Amniotic stem cell (primary cell): ENCODE data around the gene CDC7.
A peak's percentile ranks its signal among the peaks of the same experiment; 100 is the strongest.

Source experiments
- DNase-seq: peaks from one replicate; lab custom pipeline; 2025; lab: John Stamatoyannopoulos, UW

The CDC7 gene

GRCh38 chr1:91549041-91549735 is 48.5 kb downstream of the CDC7 start:
- no peak for DNase-seq

- DNase-seq, result no peak
These were observed 50.3 kb downstream of the CDC7 start for GRCh38 chr1:91550961-91551360.

- DNase-seq, result no peak
These were observed 51.4 kb downstream of the CDC7 start for GRCh38 chr1:91552091-91552490.

- no peak for DNase-seq
These were observed 51.9 kb downstream of the CDC7 start for GRCh38 chr1:91552596-91552995.

DNA sequence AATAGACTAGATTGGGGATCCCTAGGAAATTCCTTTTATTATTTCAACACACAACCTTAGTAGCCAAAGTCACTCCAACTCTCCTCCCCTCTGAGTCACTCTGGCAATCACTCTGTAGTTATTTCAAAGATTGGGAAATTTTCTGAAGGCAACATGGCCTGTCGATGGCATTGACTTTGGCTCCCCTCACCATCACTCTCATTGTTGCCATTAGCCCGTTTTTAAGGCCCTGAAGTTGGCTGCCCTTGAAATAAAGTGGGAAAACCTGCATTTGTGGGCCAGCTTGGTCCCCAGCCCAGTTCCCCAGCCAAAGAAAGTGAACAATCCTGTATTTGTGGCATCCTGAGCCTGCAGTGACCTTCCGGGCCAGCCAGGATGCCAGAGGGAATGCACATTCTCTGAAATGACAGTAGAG is 52.5 kb downstream of the CDC7 start:
- DNase-seq, result no peak

- no peak for DNase-seq
These were observed 54.6 kb downstream of the CDC7 start for GRCh38 chr1:91555074-91555730.

DNA sequence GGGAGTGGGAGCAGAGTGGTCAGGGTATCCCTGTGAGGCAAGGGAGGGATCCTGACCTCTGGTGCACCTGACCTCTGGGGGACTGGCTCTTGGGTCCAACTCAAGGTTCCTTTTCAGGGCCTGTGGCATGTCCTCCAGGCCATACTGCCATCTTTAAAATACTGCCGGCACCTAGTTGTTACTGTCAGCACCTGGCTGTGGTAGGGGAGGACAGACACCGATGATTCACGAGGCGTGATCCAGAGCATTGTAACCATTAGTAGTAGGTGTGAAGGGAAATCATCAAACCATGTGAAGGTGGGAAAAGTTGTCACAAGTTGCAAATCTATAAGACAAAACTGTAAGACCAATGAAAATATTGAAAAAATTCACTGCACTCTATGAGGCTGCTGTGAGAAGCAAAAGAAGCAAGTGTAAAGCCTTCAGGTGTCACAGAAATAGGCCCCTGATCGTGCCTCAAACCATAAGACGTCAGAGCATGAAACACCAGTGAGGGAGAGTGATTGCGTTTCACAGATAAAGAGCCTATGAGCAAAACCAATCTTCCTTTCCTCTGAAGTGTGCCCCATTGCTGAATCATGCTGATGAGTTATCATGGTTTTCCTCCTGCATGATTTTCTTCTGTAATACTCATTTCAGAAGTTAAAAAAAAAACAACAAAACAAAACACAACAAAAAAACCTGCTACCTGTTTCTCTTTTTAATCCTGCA is 55.3 kb downstream of the CDC7 start:
- DNase-seq, result peak; percentile 67

- no peak for DNase-seq
These were observed 55.9 kb downstream of the CDC7 start for GRCh38 chr1:91556556-91556955.

DNA sequence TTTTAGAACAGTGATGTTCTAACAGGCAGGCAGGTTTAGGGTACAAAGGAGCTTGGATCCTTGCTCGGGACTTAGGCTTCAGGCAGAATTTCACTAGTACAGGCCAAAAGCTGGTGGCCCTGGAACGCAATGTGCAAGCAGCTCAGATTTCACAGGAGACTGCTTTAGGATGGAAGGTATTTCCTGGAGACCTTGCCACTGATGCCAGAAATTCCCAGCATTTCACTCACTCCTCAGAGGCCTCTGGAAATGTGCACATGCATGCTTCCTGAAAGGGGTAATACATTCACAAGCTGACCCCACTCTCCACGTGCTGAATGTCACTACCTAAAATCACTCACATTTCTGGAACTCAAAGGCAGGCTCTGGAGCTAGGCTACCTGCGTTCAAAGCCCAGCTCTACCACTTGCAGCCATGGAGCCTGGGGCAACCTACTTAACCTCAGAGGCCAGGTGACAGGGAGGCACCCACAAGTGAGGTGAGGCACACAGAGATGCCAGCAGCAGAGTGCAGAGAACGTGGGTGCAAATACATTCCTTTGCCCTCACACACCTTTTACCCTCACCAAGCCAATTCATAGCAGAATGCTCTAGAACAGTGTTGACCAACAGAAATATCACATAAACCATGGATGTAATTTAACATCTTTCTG is 56.5 kb downstream of the CDC7 start:
- no peak for DNase-seq

DNA sequence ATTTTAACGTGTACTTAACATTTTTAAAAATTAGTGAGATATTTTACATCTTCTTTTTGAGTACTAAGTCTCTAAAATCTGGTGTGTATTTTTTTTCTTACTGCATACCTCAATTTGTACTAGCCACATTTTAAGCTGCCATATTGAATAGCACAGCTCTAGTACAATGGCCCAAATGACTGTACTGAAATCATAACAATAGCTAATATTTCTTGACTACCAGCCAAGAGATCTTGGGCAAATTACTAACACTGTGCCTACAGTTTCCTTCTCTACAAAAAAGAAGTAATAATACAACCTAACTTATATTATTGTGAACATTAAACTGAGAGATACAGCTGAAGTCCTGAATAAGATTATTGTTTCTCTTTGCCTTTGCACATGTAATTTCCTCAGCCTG is 57.2 kb downstream of the CDC7 start:
- no peak for DNase-seq

- DNase-seq, result no peak
These were observed 58.5 kb downstream of the CDC7 start for GRCh38 chr1:91559046-91559750.

DNA sequence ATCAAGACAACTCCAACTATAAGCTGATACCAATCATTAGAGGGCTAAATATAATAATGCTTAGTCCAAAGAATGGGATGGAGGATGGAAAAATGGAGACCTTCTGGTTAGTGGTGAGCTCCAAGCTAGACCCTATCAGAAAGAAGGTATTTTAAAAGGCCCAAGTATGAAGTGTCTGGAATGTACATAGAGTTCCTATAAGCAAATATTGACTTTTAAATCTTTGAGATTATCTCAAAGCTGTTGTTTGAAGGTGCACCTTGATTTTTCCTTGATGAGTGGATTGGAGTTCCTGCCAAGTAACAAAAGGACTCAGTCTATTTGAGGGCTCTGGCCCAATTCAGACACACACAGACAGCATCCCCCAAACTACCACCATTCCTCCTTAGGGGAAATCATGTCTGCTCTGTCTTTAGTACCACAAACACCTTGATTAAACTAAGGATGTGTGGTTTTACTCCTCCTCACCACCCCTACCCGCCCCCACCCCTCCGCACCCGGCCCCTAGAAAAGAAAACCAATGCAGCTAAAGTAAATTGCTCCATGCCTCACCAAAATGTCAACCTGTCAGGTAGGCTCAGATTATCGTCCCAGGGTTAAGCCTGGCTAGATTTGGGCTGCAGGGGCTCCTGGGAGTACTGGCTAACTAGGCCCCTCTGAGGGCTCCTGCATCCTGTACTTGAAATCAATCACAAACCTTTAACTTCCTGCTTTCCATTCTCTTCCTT is 59.4 kb downstream of the CDC7 start:
- no peak for DNase-seq

DNA sequence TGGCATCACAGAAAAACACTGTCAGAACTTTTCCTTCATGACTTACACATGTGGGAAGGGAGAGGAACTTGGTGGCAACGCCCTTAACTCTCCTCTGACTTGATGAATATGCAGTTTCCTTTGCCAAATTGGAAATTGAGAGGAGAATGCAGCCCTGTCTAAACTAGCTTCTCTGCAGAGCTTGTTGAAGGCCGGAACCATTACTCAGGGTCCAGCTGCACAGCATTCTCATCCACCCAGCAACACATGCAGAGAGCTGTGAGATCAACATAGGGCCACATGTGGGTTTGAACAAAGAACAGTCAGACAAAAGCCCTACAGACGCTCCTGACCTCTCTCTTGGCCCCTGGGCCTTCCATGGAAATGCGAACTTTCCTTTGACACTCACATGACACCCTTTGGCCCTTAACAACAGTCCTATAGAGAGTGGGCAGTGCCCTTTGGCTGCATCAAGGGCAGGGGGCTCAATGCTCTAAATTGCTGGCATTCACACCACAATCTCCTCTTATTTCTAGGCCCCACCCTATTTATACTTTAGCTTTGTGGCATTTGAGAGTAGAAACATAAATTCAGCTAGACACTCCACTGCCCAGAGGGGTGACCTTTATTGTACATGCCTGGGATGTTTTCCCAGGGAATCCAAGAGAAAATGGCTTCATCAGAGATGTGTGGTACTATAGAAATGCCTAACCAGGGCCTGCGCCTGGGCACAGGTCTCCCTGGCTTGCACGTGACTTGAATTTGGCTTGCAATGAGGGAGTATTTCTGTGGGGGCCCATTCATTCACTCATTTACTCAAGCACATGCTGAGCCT is 64.4 kb downstream of the CDC7 start:
- no peak for DNase-seq

- no peak for DNase-seq
These were observed 66.9 kb downstream of the CDC7 start for GRCh38 chr1:91567583-91567982.

DNA sequence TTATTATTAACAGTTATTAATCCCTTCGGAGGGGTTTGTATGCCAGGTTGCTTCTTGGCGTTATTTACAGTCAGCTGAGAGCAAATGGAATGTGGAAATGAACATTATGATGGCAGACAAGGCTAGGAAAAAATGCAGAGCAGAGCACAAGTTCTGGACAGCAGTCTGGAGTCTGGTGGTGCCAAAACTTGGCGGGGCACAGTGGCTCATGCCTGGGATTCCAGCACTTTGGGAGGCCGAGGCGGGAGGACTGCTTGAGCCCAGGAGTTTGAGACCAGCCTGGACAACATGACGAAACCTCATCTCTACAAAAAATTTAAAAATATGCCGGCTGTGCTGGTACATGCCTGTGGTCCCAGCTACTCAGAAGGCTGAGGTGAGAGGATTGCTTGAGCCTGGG is 67.6 kb downstream of the CDC7 start:
- DNase-seq, result no peak

DNA sequence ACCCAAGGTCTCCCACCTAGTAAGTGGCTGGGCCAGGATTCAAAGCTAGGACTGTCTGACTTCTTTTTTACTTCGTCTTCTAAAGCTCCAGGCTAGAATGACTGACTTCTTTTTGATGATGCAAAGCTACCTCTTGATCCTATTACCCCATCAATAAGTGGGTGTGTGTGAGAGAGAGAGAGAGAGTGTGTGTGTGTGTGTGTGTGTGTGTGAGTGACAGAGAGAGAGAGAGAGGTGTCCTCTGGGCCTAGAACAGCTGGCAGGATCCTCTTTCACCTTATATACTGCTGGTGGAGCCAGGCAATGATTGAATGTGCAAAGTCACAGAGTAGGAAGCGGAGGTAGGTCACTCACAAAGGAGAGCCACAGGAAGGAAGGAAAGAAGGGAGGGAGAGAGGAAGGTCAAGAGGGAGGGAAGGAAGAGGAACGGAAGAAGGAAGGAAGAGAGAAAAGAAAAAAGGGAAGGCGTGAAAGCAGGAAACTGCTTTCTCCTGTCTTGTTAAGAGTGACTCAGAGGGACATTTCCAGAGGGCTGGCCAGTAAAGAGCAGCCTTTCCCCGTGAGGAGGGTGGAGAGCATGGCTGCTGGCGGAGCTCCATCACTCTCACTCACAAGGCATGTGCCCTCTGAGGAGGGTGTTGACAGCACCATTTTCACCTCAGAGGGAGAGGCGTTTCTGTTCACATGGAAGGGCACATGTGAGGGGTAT is 68.9 kb downstream of the CDC7 start:
- DNase-seq, result peak; percentile 61

GRCh38 chr1:91570120-91570448 is 69.4 kb downstream of the CDC7 start:
- no peak for DNase-seq

DNA sequence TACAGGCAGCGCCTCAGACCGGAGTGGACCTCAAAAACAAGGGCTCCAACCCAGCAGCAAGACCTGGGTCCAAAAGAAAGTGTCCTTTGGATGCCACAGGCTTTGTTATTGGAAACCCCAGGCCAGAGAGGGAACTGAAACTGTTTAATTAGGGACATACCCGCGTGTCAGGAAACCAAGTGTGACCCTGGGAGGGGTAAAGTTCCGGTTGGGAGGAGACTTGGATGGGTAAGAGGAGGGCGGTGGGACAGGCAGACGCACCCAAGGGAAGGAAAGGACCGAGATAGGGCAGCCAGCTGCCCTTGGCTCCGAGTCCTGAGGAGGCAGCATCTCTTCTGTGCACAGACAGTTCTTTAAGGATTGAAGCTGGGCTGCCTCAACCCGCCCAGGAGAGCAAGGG is 71.4 kb downstream of the CDC7 start:
- DNase-seq, result no peak
